CD4-positive, CD25-positive, alpha-beta regulatory T cell (primary cell): ENCODE results near the gene PCBP3. TPM values are rescaled to one million over a fixed set of nuclear protein-coding genes. Genes with fewer than 3 reads are reported as not detected.
A peak's percentile ranks its signal among the peaks of the same experiment; 100 is the strongest.

Source experiments
- ATAC-seq, 2 donors: fragments of 150-1000 bp; cut with Tn5 transposase; one replicate each; pipeline ENCODE4 v1.10.0; 2021; ENCODE audit warnings: low read depth in 2 of 2, moderate number of reproducible peaks in 2 of 2, moderate library complexity in 1 of 2
- DNase-seq, 3 donors: peaks; one replicate each; pipeline versions ENCODE4 v3.0.0 to v3.0.0-alpha.2; 2012 to 2022; ENCODE audit warnings: mixed read lengths in 1 of 3
- H3K27ac ChIP-seq: one replicate; pipeline ENCODE4 v1.7.0; 2013; ENCODE audit warnings: mild to moderate bottlenecking, low read length; ENCODE audit not compliant: insufficient read depth, poor library complexity, severe bottlenecking
- H3K27me3 ChIP-seq: one replicate; pipeline ENCODE4 v1.7.0; 2013; ENCODE audit warnings: low read length; ENCODE audit not compliant: control insufficient read depth, insufficient read depth
- H3K36me3 ChIP-seq: one replicate; pipeline ENCODE4 v1.7.0; 2013; ENCODE audit warnings: mild to moderate bottlenecking, low read length, moderate library complexity; ENCODE audit not compliant: control insufficient read depth, insufficient read depth
- H3K4me1 ChIP-seq: 2 replicates; pipeline ENCODE4 v1.7.0; 2013; ENCODE audit warnings: mild to moderate bottlenecking, low read length; ENCODE audit not compliant: insufficient read depth, control insufficient read depth, poor library complexity, severe bottlenecking
- H3K4me3 ChIP-seq: one replicate; pipeline ENCODE4 v1.7.0; 2013; ENCODE audit warnings: low read depth, mild to moderate bottlenecking, low read length, moderate library complexity
- H3K9me3 ChIP-seq, 2 experiments: 1 replicate in 1 of 2; 2 replicates in 1 of 2; pipeline ENCODE4 v1.7.0; 2013; ENCODE audit warnings: low read length in 2 of 2, mild to moderate bottlenecking in 1 of 2, moderate library complexity in 1 of 2; ENCODE audit not compliant: control insufficient read depth in 2 of 2
- H3K27ac Mint-ChIP-seq, 3 donors: one replicate each; pipeline ENCODE4 v1.8.0; 2020 to 2022; ENCODE audit warnings: mild to moderate bottlenecking in 3 of 3, mixed read lengths in 3 of 3, moderate library complexity in 2 of 3
- H3K27me3 Mint-ChIP-seq: one replicate; pipeline ENCODE4 v1.8.0; 2022; ENCODE audit warnings: mild to moderate bottlenecking, mixed read lengths
- H3K36me3 Mint-ChIP-seq: one replicate; pipeline ENCODE4 v1.8.0; 2020; ENCODE audit warnings: mixed read lengths
- H3K4me1 Mint-ChIP-seq, 4 donors: one replicate each; pipeline ENCODE4 v1.8.0; 2020 to 2022; ENCODE audit warnings: mixed read lengths in 4 of 4, mild to moderate bottlenecking in 1 of 4
- H3K4me3 Mint-ChIP-seq, 4 donors: one replicate each; pipeline ENCODE4 v1.8.0; 2020 to 2022; ENCODE audit warnings: mild to moderate bottlenecking in 4 of 4, mixed read lengths in 4 of 4, moderate library complexity in 3 of 4
- H3K9me3 Mint-ChIP-seq, 7 donors: one replicate each; pipeline ENCODE4 v1.8.0; 2020 to 2022; ENCODE audit warnings: mixed read lengths in 7 of 7, mild to moderate bottlenecking in 3 of 7, moderate library complexity in 2 of 7
- polyA plus RNA-seq, 4 donors: library from polyadenylated mRNA; unstranded; fragments of 300-500 nt; fragmentation: Illumina TruSeq; gene quantifications; one replicate each; pipeline ENCODE4 v1.2.3, GENCODE V29; 2021
- total RNA-seq: library from RNA; stranded (reverse); gene quantifications from one replicate; pipeline ENCODE4 v1.2.3, GENCODE V29; 2022

Gene PCBP3
- total and polyA plus RNA-seq, 5 donors from 2014 or later: 0.72 to 5.3 (median 2.3) TPM

DNA sequence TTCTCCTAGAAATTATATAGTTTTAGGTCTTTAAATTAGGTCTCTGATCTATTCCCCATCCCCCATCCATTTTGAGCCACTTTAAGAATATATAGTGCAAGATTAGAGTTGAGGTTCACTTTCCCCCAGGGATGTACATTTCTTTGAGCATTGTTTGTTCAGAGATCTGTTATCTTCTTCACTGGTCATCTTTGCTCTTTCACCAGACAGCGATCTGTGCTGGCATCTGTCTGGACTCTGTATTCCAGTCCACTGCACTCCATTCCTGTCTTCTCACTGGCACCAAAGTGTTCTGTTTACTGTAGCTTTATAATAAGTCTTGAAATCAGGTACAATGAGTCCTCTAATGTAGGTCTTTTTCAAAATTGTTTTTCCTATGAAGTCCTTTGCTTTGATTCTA, 112.5 kb downstream of the PCBP3 start:
- Histone ChIP-seq H3K27me3 (no peaks in the 10 kb centered on the region), H3K4me1 (no peaks in the 10 kb centered on the region), H3K9me3 (no peaks in the 10 kb centered on the region), H3K4me3 (no peak overlapping the region), H3K27ac (no peak overlapping the region), H3K36me3 (no peaks in the 10 kb centered on the region)
- Mint-ChIP-seq H3K9me3 (peaks cover 0 to 10% (median 4%) of the 10 kb centered on the region in 7 donors), H3K36me3 (peaks cover 4% of the 10 kb centered on the region), H3K4me1 (peaks cover 0 to 1% (median 0%) of the 10 kb centered on the region in 4 donors), H3K4me3 (no peak overlapping the region), H3K27me3 (no peaks in the 10 kb centered on the region), H3K27ac (no peak overlapping the region)
- DNase-seq: no peak
- ATAC-seq: no peak

DNA sequence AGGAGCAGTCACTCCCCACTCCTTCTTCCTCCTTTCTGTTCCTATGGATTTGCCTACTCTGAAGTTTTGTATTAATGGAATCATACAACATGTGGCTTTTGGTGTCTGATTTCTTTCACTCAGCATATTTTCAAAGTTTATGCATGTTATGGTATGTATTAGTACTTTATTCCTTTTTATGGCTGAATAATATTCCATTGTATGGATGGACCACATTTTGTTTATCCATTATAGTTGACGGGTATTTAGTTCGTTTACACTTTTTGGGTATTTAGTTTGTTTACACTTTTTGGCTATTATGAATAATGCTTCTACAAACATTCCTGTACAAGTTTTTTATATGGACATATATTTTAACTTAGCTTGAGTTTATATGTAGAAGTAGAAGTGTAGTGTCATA, 113.1 kb downstream of the PCBP3 start:
- H3K4me1 ChIP-seq: no peaks in the 10 kb centered on the region
- ATAC-seq (no peak), DNase-seq (no peak)
- Mint-ChIP-seq H3K4me3 (no peak overlapping the region), H3K9me3 (peaks cover 0 to 10% (median 4%) of the 10 kb centered on the region in 7 donors), H3K4me1 (peaks cover 0 to 1% (median 0%) of the 10 kb centered on the region in 4 donors), H3K27me3 (no peaks in the 10 kb centered on the region), H3K36me3 (peaks cover 4% of the 10 kb centered on the region), H3K27ac (no peak overlapping the region)
- H3K9me3 ChIP-seq: no peaks in the 10 kb centered on the region
- no peaks in the 10 kb centered on the region for H3K36me3 ChIP-seq
- H3K27me3 ChIP-seq: no peaks in the 10 kb centered on the region
- no peak overlapping the region for H3K4me3 ChIP-seq
- H3K27ac ChIP-seq: no peak overlapping the region

DNA sequence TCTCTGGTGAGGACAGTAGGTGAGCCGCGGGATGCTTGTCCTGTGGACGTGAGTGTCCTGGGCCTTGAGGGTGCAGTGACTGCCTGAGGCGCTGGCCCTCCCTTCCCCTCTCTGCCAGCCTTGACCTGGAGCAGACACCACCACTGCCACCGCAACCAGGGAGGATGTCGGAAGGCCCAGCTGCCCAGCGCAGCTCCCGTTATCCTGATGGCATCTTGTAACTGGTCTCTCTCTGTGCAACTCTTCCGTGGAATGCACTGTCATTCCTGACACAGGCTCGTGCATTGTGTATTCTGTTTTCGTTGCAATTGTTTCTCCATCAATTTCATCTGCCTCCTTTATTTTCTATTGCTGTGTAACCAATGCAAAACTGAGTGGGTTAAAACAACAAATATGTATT, 118.2 kb downstream of the PCBP3 start:
- ATAC-seq: no peak
- Histone ChIP-seq H3K4me1 (peaks cover 7% of the 10 kb centered on the region), H3K27me3 (no peaks in the 10 kb centered on the region), H3K27ac (no peak overlapping the region), H3K9me3 (no peaks in the 10 kb centered on the region), H3K4me3 (no peak overlapping the region), H3K36me3 (no peaks in the 10 kb centered on the region)
- peaks cover 0 to 8% (median 0%) of the 10 kb centered on the region in 7 donors for H3K9me3 Mint-ChIP-seq
- peaks cover 4% of the 10 kb centered on the region for H3K27me3 Mint-ChIP-seq
- no peak overlapping the region for H3K4me3 Mint-ChIP-seq
- DNase-seq: no peak
- H3K36me3 Mint-ChIP-seq: peaks cover 8% of the 10 kb centered on the region
- H3K27ac Mint-ChIP-seq: peak overlapping the region in 1 of 3 donors; percentile 3
- peaks cover 0 to 7% (median 2%) of the 10 kb centered on the region in 4 donors for H3K4me1 Mint-ChIP-seq

DNA sequence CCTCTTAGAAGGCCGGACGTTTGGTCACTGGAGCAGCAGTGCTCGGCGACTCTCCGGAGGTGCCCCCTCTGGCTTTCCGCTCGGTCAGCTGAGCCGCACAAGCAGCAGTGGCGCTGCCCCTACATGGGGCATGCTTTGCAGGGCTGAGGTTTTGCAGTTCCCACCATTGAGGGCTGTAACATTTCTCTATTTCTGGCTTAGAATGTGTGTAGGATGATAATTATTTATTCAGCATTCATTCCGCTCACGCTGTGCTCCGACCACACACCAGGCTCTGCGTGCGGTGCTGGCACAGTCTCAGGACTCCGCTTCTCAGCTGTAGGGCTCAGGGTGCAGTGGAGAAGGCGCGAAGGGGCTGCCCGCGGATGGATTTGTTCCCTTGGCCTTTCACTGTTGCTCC, 119.5 kb downstream of the PCBP3 start:
- Mint-ChIP-seq H3K36me3 (peaks cover 8% of the 10 kb centered on the region), H3K27ac (peak overlapping the region in 1 of 3 donors; percentile 46), H3K9me3 (no peaks in the 10 kb centered on the region), H3K4me3 (no peak overlapping the region), H3K27me3 (peaks cover 4% of the 10 kb centered on the region), H3K4me1 (peaks cover 5 to 21% (median 12%) of the 10 kb centered on the region in 4 donors)
- Histone ChIP-seq H3K36me3 (no peaks in the 10 kb centered on the region), H3K4me1 (peaks cover 18% of the 10 kb centered on the region), H3K4me3 (no peak overlapping the region), H3K27ac (no peak overlapping the region), H3K9me3 (no peaks in the 10 kb centered on the region), H3K27me3 (no peaks in the 10 kb centered on the region)
- ATAC-seq (no peak), DNase-seq (no peak)

DNA sequence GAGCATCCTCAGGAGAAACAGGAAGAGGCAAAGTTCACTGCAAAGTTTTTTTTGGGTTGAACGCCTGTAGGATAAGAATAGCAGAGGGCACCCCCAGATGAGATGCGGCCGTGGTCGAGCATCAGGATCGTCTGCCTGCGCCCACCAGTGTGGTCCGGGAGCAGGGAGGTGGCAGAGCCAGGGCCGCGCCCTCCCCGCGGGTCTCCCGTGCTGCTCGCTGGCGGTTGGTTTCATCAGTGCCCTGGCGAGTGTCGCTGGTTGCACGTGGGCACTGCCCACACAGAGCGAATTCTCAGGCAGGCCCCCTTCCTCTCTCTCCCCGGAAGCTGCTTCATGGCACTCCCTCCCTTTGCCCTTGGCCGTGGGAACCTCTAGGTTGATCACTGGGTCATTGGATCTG, 120.0 kb downstream of the PCBP3 start:
- Mint-ChIP-seq H3K4me3 (no peak overlapping the region), H3K27ac (peak overlapping the region in 1 of 3 donors; percentile 46), H3K27me3 (peaks cover 4% of the 10 kb centered on the region), H3K36me3 (peaks cover 8% of the 10 kb centered on the region), H3K9me3 (no peaks in the 10 kb centered on the region), H3K4me1 (peaks cover 5 to 25% (median 15%) of the 10 kb centered on the region in 4 donors)
- DNase-seq: no peak
- Histone ChIP-seq H3K4me1 (peaks cover 19% of the 10 kb centered on the region), H3K27me3 (no peaks in the 10 kb centered on the region), H3K36me3 (no peaks in the 10 kb centered on the region), H3K4me3 (no peak overlapping the region), H3K9me3 (no peaks in the 10 kb centered on the region), H3K27ac (no peak overlapping the region)
- no peak for ATAC-seq

DNA sequence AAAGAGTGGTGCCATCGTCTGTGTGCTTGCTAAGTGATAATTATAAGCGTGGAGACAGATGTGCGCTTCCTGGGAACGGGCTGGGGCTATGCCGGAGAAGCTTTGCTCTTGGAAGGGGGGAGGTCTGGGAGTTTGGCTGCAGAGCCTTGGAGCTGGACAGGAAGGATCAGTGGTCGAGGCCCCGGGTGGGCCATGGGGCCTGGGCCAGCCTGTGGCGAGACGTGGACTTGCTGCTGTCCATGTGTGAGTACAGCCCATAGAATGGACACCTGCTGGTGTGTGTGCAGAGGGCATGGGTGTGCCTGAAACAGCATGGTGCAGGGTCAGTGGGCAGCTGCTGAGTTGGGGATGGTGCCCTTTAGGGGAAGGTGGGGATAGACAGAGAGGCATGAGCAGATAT, 121.3 kb downstream of the PCBP3 start:
- H3K36me3 ChIP-seq: no peaks in the 10 kb centered on the region
- Mint-ChIP-seq H3K36me3 (peaks cover 8% of the 10 kb centered on the region), H3K9me3 (no peaks in the 10 kb centered on the region), H3K27me3 (peaks cover 4% of the 10 kb centered on the region), H3K27ac (peak overlapping the region in 2 of 3 donors; percentile 87 to 90), H3K4me3 (no peak overlapping the region), H3K4me1 (peaks cover 5 to 31% (median 16%) of the 10 kb centered on the region in 4 donors)
- H3K27me3 ChIP-seq: no peaks in the 10 kb centered on the region
- no peak overlapping the region for H3K27ac ChIP-seq
- no peaks in the 10 kb centered on the region for H3K9me3 ChIP-seq
- ATAC-seq (no peak), DNase-seq (no peak)
- H3K4me3 ChIP-seq: no peak overlapping the region
- H3K4me1 ChIP-seq: peaks cover 22% of the 10 kb centered on the region

DNA sequence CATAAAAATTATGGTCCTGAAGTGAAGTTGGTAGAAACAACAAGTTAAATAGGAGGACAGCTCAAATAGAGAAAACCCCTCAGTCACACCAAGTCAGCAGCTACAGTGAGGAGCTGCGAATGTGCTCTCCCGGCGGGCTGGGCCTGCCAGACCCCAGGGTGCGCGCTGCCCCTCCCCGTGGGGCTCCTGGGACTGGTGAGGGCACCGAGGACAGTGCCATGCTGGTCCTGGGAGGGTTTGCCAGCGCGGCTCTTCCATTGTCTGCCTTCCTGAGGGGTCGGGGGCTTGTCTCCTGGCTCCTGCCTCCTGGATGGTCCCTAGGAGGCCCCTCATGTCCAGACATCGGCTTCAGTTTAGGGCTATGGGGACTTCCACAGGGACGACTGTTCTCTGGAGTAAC, 121.8 kb downstream of the PCBP3 start:
- ATAC-seq: no peak
- peaks cover 5 to 31% (median 16%) of the 10 kb centered on the region in 4 donors for H3K4me1 Mint-ChIP-seq

DNA sequence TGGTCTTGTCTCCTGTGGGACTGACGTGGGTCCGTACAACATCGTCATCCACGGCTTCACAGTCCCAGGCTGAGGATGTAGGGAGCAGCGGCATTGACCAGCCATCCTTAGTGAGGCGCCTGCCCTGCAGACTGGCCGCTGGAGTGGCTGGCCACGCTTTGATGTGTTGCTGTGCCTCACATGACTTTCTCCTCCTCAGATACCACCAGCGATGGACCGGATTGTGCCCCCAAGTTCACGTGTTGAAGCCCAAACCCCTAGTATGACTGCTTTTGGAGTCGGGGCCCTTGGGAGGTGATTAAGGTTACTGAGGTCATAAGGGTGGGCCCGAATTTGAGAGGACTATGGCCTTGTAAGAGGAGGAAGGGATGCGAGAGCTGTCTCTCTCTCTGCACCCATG, 122.5 kb downstream of the PCBP3 start:
- Mint-ChIP-seq H3K27me3 (peaks cover 4% of the 10 kb centered on the region), H3K36me3 (peaks cover 3% of the 10 kb centered on the region), H3K27ac (peak overlapping the region; percentile 52 to 94 (median 90)), H3K4me1 (peaks cover 5 to 31% (median 16%) of the 10 kb centered on the region in 4 donors), H3K9me3 (no peaks in the 10 kb centered on the region), H3K4me3 (no peak overlapping the region)
- ATAC-seq: no peak
- no peak for DNase-seq
- H3K9me3 ChIP-seq: no peaks in the 10 kb centered on the region
- H3K4me1 ChIP-seq: peaks cover 22% of the 10 kb centered on the region
- H3K36me3 ChIP-seq: no peaks in the 10 kb centered on the region
- no peak overlapping the region for H3K4me3 ChIP-seq
- H3K27me3 ChIP-seq: no peaks in the 10 kb centered on the region
- no peak overlapping the region for H3K27ac ChIP-seq

More for the DNA sequence above, 121.8 kb downstream of the PCBP3 start:
- no peak overlapping the region for H3K27ac ChIP-seq
- H3K4me1 ChIP-seq: peaks cover 22% of the 10 kb centered on the region
- peaks cover 6% of the 10 kb centered on the region for H3K36me3 Mint-ChIP-seq
- peak overlapping the region; percentile 84 to 90 (median 87) for H3K27ac Mint-ChIP-seq
- H3K27me3 Mint-ChIP-seq: peaks cover 4% of the 10 kb centered on the region
- no peaks in the 10 kb centered on the region for H3K27me3 ChIP-seq
- DNase-seq: no peak
- H3K4me3 ChIP-seq: no peak overlapping the region
- H3K9me3 Mint-ChIP-seq: no peaks in the 10 kb centered on the region
- no peak overlapping the region for H3K4me3 Mint-ChIP-seq
- no peaks in the 10 kb centered on the region for H3K36me3 ChIP-seq
- H3K9me3 ChIP-seq: no peaks in the 10 kb centered on the region
